ENCODE measurements around the gene FPR3.

- TF ChIP-seq, protein P1, sequence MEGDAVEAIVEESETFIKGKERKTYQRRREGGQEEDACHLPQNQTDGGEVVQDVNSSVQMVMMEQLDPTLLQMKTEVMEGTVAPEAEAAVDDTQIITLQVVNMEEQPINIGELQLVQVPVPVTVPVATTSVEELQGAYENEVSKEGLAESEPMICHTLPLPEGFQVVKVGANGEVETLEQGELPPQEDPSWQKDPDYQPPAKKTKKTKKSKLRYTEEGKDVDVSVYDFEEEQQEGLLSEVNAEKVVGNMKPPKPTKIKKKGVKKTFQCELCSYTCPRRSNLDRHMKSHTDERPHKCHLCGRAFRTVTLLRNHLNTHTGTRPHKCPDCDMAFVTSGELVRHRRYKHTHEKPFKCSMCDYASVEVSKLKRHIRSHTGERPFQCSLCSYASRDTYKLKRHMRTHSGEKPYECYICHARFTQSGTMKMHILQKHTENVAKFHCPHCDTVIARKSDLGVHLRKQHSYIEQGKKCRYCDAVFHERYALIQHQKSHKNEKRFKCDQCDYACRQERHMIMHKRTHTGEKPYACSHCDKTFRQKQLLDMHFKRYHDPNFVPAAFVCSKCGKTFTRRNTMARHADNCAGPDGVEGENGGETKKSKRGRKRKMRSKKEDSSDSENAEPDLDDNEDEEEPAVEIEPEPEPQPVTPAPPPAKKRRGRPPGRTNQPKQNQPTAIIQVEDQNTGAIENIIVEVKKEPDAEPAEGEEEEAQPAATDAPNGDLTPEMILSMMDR (conservative IDR thresholded peaks at IDR 0.05) = no peak
- no peak for TF ChIP-seq EZH2 (IDR thresholded peaks at IDR 0.05; ENCODE audit: low read depth)
Observed at GRCh38 chr19:51779181-51779580, 15.8 kb upstream of the FPR3 start.

Measured in PC-9 (cell line).